PC-9 (cell line): ENCODE measurements around the gene ZNF438. TPM values are rescaled to one million over a fixed set of nuclear protein-coding genes. Genes with fewer than 3 reads are reported as not detected.

Experiments used
- BruUV-seq: library from RNA; stranded (reverse); fragments of 400-500 nt; replicated peaks from 2 replicates; lab custom pipeline; 2021; lab: Mats Ljungman, UMichigan
- CTCF ChIA-PET: fragments of 300-600 bp; sonication (Branson Sonifier 250); formaldehyde crosslinking; loops from one replicate; lab custom pipeline; 2022; ENCODE audit warnings: antibody characterized with exemption; lab: Charles Lee
- POLR2A ChIA-PET: fragments of 300-600 bp; sonication (Branson Sonifier 250); formaldehyde crosslinking; loops from one replicate; lab custom pipeline; 2022; ENCODE audit warnings: antibody characterized with exemption; ENCODE audit not compliant: unreplicated experiment; lab: Charles Lee
- DNase-seq, 2 experiments: peaks; one replicate each; pipeline versions ENCODE4 v3.0.0 to v3.0.0-alpha.2; 2015 to 2022; ENCODE audit warnings: mixed read lengths in 1 of 2
- H2AFZ ChIP-seq: fragments of 200-600 bp; sonication (generic); 2 replicates; pipeline ENCODE4 v1.8.1; 2017; ENCODE audit warnings: antibody characterized with exemption
- H3F3A ChIP-seq: fragments of 200-600 bp; sonication (generic); 2 replicates; pipeline ENCODE4 v1.8.1; 2017; ENCODE audit warnings: antibody characterized with exemption, mild to moderate bottlenecking, low read depth; ENCODE audit not compliant: insufficient read depth
- H3K27ac ChIP-seq: fragments of 200-600 bp; sonication (generic); 2 replicates; pipeline ENCODE4 v1.6.1; 2016; ENCODE audit warnings: mixed run types
- H3K27me3 ChIP-seq: fragments of 200-600 bp; sonication (generic); 2 replicates; pipeline ENCODE4 v1.6.1; 2016; ENCODE audit warnings: low read depth, mixed run types; ENCODE audit not compliant: insufficient read depth
- H3K36me3 ChIP-seq: fragments of 200-600 bp; sonication (generic); 2 replicates; pipeline ENCODE4 v1.6.1; 2016; ENCODE audit warnings: low read depth, mixed run types
- H3K4me1 ChIP-seq: fragments of 200-600 bp; sonication (generic); replicated peaks from 2 replicates; pipeline ENCODE4 v1.6.1; 2016; ENCODE audit warnings: mixed run types; ENCODE audit not compliant: insufficient read depth
- H3K4me2 ChIP-seq: fragments of 200-600 bp; sonication (generic); 2 replicates; pipeline ENCODE4 v1.6.1; 2017; ENCODE audit warnings: mixed run types
- H3K4me3 ChIP-seq: fragments of 200-600 bp; sonication (generic); 2 replicates; pipeline ENCODE4 v1.6.1; 2016; ENCODE audit warnings: mixed run types
- H3K79me2 ChIP-seq: fragments of 200-600 bp; sonication (generic); 2 replicates; pipeline ENCODE4 v1.6.1; 2017; ENCODE audit warnings: low read depth, mixed run types
- H3K9me2 ChIP-seq: fragments of 200-600 bp; sonication (generic); 2 replicates; pipeline ENCODE4 v1.8.1; 2017; ENCODE audit warnings: mild to moderate bottlenecking; ENCODE audit not compliant: insufficient read depth
- H3K9me3 ChIP-seq: fragments of 200-600 bp; sonication (generic); 2 replicates; pipeline ENCODE4 v1.8.1; 2016; ENCODE audit warnings: low read depth; ENCODE audit not compliant: insufficient read depth
- H4K20me1 ChIP-seq: fragments of 200-600 bp; sonication (generic); 2 replicates; pipeline ENCODE4 v1.8.1; 2017; ENCODE audit not compliant: insufficient read depth
- CTCF ChIP-seq: fragments of 200-600 bp; sonication (generic); conservative IDR thresholded peaks from 2 replicates; pipeline ENCODE4 v1.6.1; 2017; ENCODE audit warnings: mixed run types, antibody characterized with exemption, mild to moderate bottlenecking, moderate library complexity
- EZH2 ChIP-seq: fragments of 200-600 bp; sonication (generic); IDR thresholded peaks from 2 replicates; pipeline ENCODE4 v1.8.0; 2017; ENCODE audit warnings: antibody characterized with exemption, low read depth
- intact Hi-C: fragments of 100-400 bp; cut with micrococcal nuclease; formaldehyde crosslinking; loops from one replicate; pipeline ENCODE4 v1.10.0; 2022; ENCODE audit not compliant: unreplicated experiment
- total RNA-seq: library from RNA; stranded (reverse); gene quantifications from 2 replicates; pipeline ENCODE4 v1.2.3, GENCODE V29; 2021

ZNF438 gene
- total RNA-seq, 1 experiment from 2014 or later, result 4.7 TPM

- Histone ChIP-seq H3K27me3 (no peaks in the 10 kb centered on the region), H3F3A (peaks cover 10% of the 10 kb centered on the region; the same call in 1 of the 2 replicates), H3K79me2 (no peaks in the 10 kb centered on the region), H3K4me3 (no peak overlapping the region), H3K4me1 (peaks cover 14% of the 10 kb centered on the region), H2AFZ (no peak overlapping the region), H3K9me3 (0 out of 2 replicates have a peak, but pooled peaks cover 6% of the 10 kb centered on the region), H3K9me2 (no peaks in the 10 kb centered on the region), H3K27ac (no peak overlapping the region), H4K20me1 (no peaks in the 10 kb centered on the region), H3K36me3 (no peaks in the 10 kb centered on the region), H3K4me2 (no peak overlapping the region)
- ChIA-PET POLR2A (no interaction called here), CTCF (no interaction called here)
- TF ChIP-seq EZH2 (no peak), CTCF (no peak)
- intact Hi-C loops, result no loop called here
- no peak for DNase-seq
- BruUV-seq, result no TSS peak
These were observed 24.0 kb upstream of the ZNF438 start for GRCh38 chr10:31055573-31056251.

- peak in 1 of 2 experiments; percentile 49 for DNase-seq
- H3K36me3 ChIP-seq, result no peaks in the 10 kb centered on the region
- peaks cover 14% of the 10 kb centered on the region for H3K4me1 ChIP-seq
- H3K4me3 ChIP-seq, result no peak overlapping the region; the same call in 1 of the 2 replicates
- POLR2A ChIA-PET, result interaction anchor here (0.6 kb wide), 2 partner anchors 19 to 1312 kb away, joined by 4 to 6 read pairs; no protein-coding TSS in a partner anchor
- H3K9me2 ChIP-seq, result no peaks in the 10 kb centered on the region
- CTCF ChIA-PET, result no interaction called here
- H3K4me2 ChIP-seq, result peak overlapping the region; percentile 45
- intact Hi-C loops, result no loop called here
- H3K27ac ChIP-seq, result peak overlapping the region; percentile 63
- no peaks in the 10 kb centered on the region for H3K27me3 ChIP-seq
- H3K79me2 ChIP-seq, result no peaks in the 10 kb centered on the region
- H3K9me3 ChIP-seq, result peaks cover 6% of the 10 kb centered on the region; the same call in 1 of the 2 replicates
- H4K20me1 ChIP-seq, result no peaks in the 10 kb centered on the region
- TF ChIP-seq EZH2, result no peak
- TF ChIP-seq CTCF, result no peak
- H2AFZ ChIP-seq, result 0 out of 2 replicates have a peak overlapping the region, but pooled peaks have one; percentile 48
- peaks cover 10% of the 10 kb centered on the region; the same call in 1 of the 2 replicates for H3F3A ChIP-seq
- BruUV-seq, result no TSS peak
These were observed 20.0 kb upstream of the ZNF438 start for GRCh38 chr10:31051703-31052102.

- H3K9me3 ChIP-seq, result no peaks in the 10 kb centered on the region
- H3K27ac ChIP-seq, result no peak overlapping the region
- BruUV-seq, result no TSS peak
- TF ChIP-seq CTCF, result no peak
- TF ChIP-seq EZH2, result no peak
- H3F3A ChIP-seq, result no peaks in the 10 kb centered on the region
- ChIA-PET POLR2A (no interaction called here), CTCF (no interaction called here)
- H3K4me3 ChIP-seq, result no peak overlapping the region
- intact Hi-C loops, result no loop called here
- no peak for DNase-seq
- H3K36me3 ChIP-seq, result no peaks in the 10 kb centered on the region
- H3K9me2 ChIP-seq, result no peaks in the 10 kb centered on the region
- no peaks in the 10 kb centered on the region for H3K27me3 ChIP-seq
- H3K4me2 ChIP-seq, result no peak overlapping the region
- no peaks in the 10 kb centered on the region for H3K4me1 ChIP-seq
- H3K79me2 ChIP-seq, result no peaks in the 10 kb centered on the region
- H4K20me1 ChIP-seq, result no peaks in the 10 kb centered on the region
- no peak overlapping the region for H2AFZ ChIP-seq
These were observed 11.0 kb upstream of the ZNF438 start for GRCh38 chr10:31042670-31043069.
